ENCODE results near the gene PTPRM.

PTPRM gene

DNA sequence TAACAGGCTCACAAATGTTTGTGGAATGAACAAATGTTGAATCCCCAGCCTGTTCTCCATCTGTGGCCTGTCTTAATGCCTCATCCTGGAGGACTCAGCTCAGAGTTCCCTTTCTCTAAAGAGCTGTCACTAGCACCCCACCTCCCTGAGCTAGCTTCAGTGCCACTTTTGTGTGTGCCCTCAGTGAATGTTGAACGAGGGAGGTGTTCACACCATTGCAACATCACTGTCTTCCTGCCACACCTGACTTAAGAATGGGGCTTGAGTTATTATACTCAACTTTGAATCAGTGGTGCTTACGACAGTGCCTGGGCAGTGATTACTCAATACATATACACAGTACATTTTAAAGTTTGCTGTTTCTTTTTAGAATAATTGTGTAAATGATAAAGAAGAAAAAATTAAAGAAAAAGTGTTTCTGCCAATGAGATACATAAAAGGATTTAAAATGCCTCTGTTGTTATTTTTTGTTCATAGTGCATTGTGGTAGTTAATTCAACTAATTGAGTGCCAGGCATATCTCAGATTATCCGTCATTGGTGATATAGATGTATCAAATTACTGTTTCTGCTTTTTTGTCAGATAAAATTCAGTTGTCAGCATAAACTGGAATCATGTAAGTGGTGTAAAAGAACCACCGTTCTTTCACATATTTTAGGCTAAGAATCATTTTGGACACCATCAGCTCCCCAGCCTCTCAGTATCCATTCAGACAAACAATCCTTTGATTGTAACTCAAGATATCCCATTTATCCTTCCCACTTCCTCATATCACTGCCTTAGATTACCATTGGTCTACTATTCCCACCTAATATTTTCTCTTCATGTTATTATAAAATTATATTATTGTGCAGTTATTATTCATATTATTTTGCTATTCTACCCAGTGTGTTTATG lies 304.7 kb downstream of the PTPRM start:
- TF ChIP-seq, protein P1, sequence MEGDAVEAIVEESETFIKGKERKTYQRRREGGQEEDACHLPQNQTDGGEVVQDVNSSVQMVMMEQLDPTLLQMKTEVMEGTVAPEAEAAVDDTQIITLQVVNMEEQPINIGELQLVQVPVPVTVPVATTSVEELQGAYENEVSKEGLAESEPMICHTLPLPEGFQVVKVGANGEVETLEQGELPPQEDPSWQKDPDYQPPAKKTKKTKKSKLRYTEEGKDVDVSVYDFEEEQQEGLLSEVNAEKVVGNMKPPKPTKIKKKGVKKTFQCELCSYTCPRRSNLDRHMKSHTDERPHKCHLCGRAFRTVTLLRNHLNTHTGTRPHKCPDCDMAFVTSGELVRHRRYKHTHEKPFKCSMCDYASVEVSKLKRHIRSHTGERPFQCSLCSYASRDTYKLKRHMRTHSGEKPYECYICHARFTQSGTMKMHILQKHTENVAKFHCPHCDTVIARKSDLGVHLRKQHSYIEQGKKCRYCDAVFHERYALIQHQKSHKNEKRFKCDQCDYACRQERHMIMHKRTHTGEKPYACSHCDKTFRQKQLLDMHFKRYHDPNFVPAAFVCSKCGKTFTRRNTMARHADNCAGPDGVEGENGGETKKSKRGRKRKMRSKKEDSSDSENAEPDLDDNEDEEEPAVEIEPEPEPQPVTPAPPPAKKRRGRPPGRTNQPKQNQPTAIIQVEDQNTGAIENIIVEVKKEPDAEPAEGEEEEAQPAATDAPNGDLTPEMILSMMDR (conservative IDR thresholded peaks at IDR 0.05) = no peak
- no peak overlapping the region for H3K27ac ChIP-seq

DNA sequence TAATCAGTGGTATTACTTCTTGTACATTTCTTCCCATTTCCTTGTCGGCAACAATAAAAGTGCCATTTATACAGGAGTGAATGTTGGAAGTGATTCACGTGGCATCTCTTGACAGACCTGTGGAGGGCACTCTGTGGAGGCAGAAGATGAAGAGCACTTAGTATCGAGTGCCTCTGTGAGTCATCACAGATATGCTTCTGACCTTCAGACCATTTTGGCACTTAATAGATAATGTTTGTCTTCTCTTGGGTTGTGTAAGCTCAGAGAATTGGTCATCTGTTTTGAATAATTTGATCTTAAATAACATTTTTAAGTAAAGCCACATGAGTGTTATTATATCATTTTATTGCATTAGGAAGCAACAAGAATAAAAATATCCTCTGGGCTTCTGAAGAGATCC lies 305.5 kb downstream of the PTPRM start:
- H3K27ac ChIP-seq = no peak overlapping the region
- TF ChIP-seq, protein P1 (conservative IDR thresholded peaks at IDR 0.05) = no peak; the same call in 1 of the 2 replicates

DNA sequence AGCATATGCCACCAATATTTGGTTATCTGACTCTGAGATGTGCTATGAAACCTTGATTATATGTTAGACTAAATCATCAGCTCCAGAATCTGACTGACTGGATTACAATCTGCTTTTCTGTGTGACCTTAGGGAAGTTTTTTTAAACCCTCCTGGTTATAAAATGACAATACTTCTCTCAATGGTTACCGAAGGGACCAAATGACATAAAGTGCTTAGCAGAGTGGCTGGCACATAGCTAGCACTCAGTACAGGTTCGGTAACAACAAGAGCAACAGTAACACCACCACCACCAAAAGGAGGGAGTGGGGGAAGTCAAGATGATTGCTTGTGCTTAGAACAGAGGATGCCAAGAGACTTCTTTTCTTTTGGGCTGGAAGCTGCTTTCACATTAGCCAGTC lies 306.2 kb downstream of the PTPRM start:
- H3K27ac ChIP-seq = no peak overlapping the region
- TF ChIP-seq, protein P1 (conservative IDR thresholded peaks at IDR 0.05) = no peak

DNA sequence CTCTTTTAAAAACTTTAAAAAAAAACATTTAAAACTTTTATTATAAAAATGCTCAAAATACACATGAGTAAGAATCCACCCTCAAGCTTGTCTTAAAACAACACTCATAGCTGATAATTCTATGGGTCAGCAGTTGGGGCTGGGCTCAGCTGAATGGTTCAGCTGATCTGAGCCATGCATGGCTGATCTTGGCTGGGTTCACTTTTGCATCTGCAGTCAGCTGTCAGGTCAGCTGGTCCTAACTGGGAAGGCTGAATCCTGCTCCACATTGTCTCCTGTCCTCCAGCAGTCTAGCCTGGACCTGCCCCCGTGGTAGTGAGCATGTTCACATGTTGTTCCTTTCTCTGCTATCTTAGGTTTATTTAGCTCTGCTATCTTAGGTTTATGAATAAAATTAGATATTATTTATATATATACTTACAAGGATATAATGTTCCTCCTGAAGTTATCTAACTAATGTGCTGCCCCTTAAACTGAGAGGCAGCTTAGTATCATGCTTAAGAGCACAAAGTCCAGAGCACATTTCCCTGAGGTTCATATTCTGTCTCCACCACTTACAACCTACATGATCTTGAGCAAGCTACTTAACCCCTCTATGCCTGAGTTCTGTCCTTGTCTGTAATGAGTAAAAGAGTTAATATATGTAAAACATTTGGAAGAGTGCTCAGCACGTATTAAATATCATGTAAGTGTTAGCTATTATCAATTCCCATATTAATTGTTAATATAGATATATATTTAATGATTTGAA lies 309.4 kb downstream of the PTPRM start:
- no peak overlapping the region for H3K27ac ChIP-seq
- TF ChIP-seq, protein P1 (conservative IDR thresholded peaks at IDR 0.05) = no peak

DNA sequence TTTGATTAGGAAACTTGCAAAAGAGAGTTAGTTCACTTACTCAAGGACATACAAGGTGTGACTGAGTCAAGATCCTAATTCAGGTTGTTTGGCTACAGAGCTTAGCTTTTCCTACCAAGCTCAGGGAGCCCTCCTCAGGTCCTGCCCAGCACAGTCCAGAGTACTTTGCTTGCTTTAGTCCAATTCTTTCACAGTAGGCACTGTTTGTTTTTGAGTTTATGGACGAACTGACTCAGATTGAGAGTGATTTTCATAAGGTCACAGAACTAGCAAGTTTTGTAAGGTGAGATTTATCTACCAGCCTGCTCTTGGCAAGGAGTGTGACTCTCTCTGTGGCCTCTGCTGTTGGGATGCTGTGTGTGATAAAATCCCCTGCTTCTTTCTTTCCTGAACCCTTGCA lies 310.5 kb downstream of the PTPRM start:
- H3K27ac ChIP-seq = peak overlapping the region; percentile 52
- TF ChIP-seq, protein P1 (conservative IDR thresholded peaks at IDR 0.05) = peak; percentile 33

DNA sequence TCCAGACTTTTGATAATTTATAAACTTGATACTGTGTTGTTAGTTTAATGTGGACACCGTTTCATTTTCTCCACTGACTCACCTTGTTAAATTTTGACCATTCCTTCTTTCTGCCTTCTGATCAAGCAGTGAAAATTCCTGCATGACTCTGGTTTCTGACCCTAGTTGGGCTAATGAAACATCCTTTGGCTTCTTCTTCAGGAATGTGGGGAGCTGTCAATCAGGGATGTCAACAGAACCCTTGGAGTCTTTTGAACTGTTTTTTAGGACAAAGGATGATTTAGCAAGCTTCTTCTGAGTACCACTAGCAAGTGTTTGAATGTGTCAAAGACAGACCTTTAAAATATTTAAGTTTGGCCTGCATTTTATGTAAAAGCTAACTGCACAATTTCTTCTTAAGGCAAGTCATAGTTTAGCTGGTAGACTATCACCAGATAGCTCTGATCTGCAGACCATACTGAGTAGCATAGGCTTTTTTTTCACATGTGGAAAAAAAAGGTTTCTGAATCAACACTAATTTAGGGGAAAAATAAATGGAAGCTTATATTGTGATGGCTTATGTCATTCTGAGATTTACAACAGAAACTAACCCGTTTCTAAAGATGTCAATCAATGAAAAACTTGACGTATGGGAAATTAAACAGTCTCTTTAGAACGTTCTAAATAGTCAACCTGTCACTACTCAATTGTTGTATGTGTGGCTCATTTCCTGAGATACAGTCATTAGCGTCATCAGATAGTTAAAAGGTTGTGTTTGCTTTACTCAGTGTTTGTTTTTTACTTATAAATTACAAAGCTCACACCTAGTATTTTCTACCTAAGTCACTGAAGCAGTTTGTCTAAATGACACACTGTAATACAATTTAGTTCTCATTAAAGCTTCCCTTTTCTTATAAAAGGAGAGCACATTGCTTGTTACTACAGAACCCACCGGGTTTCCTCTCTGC lies 311.4 kb downstream of the PTPRM start:
- TF ChIP-seq, protein P1 (conservative IDR thresholded peaks at IDR 0.05) = no peak
- peak overlapping the region; percentile 52 for H3K27ac ChIP-seq
